Measurements from ENCODE around the gene BAHCC1.

BAHCC1 gene

GRCh38 chr17:81413497-81414135, 18.4 kb downstream of the BAHCC1 start:
- TF ChIP-seq CTCF (conservative IDR thresholded peaks at IDR 0.05; ENCODE audit: low read depth, low read length): no peak
- no peak for DNase-seq (ENCODE audit: low read depth)
- no peak overlapping the region for H3K4me3 ChIP-seq (ENCODE audit: low read depth, low read length)

- TF ChIP-seq CTCF (conservative IDR thresholded peaks at IDR 0.05; ENCODE audit: low read depth, low read length): no peak
- H3K4me3 ChIP-seq (ENCODE audit: low read depth, low read length): no peak overlapping the region
- DNase-seq (ENCODE audit: low read depth): no peak
Measured at GRCh38 chr17:81414756-81415516, 19.7 kb downstream of the BAHCC1 start.

- H3K4me3 ChIP-seq (ENCODE audit: low read depth, low read length): no peak overlapping the region
- TF ChIP-seq CTCF (conservative IDR thresholded peaks at IDR 0.05; ENCODE audit: low read depth, low read length): no peak
- DNase-seq (ENCODE audit: low read depth): no peak
Measured at GRCh38 chr17:81415681-81416080, 20.4 kb downstream of the BAHCC1 start.

- no peak for DNase-seq (ENCODE audit: low read depth)
- TF ChIP-seq CTCF (conservative IDR thresholded peaks at IDR 0.05; ENCODE audit: low read depth, low read length): no peak
- no peak overlapping the region for H3K4me3 ChIP-seq (ENCODE audit: low read depth, low read length)
Measured at GRCh38 chr17:81416612-81417011, 21.4 kb downstream of the BAHCC1 start.

- TF ChIP-seq CTCF (conservative IDR thresholded peaks at IDR 0.05; ENCODE audit: low read depth, low read length): no peak
- no peak for DNase-seq (ENCODE audit: low read depth)
- no peak overlapping the region for H3K4me3 ChIP-seq (ENCODE audit: low read depth, low read length)
Measured at GRCh38 chr17:81417049-81417878, 22.0 kb downstream of the BAHCC1 start.

GRCh38 chr17:81417879-81418709, 22.8 kb downstream of the BAHCC1 start:
- no peak for TF ChIP-seq CTCF (conservative IDR thresholded peaks at IDR 0.05; ENCODE audit: low read depth, low read length)
- no peak for DNase-seq (ENCODE audit: low read depth)
- H3K4me3 ChIP-seq (ENCODE audit: low read depth, low read length): no peak overlapping the region
